ENCODE measurements around the gene TRIM72.
A peak's percentile ranks its signal among the peaks of the same experiment; 100 is the strongest.
"Not testable (repeated sequence)": the region's sequence is repeated elsewhere in the genome, so short reads cannot be mapped to it uniquely, and the experiment has no call there.

The TRIM72 gene, protein sequence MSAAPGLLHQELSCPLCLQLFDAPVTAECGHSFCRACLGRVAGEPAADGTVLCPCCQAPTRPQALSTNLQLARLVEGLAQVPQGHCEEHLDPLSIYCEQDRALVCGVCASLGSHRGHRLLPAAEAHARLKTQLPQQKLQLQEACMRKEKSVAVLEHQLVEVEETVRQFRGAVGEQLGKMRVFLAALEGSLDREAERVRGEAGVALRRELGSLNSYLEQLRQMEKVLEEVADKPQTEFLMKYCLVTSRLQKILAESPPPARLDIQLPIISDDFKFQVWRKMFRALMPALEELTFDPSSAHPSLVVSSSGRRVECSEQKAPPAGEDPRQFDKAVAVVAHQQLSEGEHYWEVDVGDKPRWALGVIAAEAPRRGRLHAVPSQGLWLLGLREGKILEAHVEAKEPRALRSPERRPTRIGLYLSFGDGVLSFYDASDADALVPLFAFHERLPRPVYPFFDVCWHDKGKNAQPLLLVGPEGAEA

DNA sequence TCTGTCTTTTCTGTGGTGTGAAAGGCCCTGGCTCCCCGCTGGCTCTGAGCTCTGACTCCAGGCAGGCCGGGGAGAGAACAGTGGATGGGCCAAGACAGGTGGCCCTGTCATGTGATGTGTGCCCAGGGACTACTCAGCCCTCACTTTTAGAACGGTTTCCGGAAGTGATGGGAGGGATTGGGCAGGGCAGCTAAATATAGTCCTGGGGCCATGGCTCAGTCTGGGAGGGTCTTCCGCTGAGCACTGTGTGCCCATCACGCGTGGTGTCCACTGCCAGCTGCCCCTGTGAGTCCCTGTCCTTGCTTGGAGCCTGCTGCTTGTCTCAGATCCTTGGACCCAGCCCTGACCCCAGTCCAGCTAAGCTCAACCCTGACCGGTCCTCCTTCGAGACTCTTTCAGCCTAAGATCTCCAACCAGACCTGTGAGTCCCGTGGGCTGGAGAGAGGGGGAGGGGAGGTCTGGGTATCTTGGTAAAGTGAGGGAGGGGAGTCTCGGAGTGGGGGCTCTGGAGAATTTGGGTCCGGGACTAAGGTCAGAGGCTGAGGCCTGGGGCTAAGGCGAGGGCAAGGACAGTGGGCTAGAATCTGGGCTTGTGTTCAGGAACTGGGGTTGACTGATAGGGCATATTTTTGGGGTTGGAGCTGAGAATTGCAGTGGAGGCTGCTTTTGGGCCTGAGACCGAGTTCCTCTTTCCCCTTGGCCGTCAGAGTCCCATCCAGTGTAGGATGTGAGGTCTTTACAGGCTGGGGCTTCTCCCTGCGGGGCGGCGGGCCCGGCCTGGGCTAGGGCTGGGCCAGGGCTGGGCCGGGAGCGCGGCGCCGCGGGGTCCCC is at the start of gene TRIM72:
Gene TRIM72, plus strand, starts transcription at position 243 of the 831 bp plus-strand sequence. CDS start 620 bp downstream, outside the sequence.
- DNase-seq (ENCODE audit: low spot score): no peak

DNA sequence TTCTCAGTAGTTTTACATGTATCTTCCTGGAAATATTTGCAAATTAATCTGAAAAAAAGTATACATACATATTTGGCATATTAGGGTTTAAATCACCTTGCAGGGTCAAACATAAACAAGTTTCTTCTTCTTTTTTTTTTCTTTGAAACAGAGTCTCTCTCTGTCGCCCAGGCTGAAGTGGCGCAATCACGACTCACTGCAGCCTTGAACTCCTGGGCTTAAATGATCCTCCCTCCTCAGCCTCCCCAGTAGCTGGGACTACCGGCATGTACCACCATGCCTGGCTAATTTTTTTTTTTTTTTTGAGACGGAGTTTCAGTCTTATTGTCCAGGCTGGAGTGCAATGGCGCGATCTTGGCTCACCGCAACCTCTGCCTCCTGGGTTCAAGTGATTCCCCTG is 46.6 kb upstream of the TRIM72 start:
- no peak for DNase-seq (ENCODE audit: low spot score)

DNA sequence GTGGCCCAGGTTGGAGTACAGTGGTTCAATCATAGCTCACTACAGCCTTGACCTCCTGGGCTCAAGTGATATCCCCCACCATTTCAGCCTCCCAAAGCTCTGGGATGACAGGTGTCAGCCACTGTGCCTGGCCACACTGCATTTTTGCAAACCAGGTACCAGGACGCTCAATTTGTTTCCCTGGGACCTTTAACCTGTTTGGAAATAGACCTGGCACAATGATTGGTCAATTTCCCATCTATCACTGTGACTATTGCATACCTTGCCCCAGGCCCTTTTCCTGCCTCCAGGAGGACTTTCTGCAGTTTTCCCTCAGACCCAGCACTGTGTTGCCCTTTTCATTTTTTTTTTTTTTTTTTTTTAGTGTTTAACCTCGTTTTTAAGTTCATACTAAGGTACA is 45.1 kb upstream of the TRIM72 start:
- no peak for DNase-seq (ENCODE audit: low spot score)

DNA sequence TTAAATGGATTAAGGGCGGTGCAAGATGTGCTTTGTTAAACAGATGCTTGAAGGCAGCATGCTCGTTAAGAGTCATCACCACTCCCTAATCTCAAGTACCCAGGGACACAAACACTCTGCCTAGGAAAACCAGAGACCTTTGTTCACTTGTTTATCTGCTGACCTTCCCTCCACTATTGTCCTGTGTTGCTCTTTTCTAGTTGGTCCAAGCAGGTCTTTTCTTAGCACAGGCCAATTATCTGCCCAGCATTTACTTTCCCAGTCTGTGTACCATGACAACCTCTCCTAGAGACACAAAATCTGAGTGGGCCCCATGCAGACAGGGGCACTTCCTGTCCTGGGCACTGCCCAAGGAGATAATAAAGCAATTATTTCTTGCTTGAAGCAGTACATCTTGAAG is 43.9 kb upstream of the TRIM72 start:
- DNase-seq (ENCODE audit: low spot score): not testable (repeated sequence)

DNA sequence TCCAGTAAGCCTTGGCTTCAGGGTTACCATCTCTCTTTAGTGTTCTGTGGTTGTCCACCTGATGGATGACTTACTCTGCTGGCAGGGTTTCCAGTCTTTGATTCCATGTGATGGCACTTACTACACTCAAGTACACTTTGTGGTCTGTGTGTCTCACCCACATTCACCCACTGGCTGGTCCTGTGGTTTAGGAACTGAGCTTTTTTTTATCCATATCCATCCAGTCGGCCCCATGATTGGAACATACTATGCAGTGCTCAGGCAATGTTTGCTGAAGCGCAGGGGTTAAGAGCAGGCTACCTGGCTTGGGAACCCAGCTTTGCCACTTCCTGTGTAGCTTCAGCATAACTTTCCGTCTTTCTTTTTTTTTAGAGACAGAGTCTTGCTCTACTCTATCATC is 36.8 kb upstream of the TRIM72 start:
- no peak for DNase-seq (ENCODE audit: low spot score)

DNA sequence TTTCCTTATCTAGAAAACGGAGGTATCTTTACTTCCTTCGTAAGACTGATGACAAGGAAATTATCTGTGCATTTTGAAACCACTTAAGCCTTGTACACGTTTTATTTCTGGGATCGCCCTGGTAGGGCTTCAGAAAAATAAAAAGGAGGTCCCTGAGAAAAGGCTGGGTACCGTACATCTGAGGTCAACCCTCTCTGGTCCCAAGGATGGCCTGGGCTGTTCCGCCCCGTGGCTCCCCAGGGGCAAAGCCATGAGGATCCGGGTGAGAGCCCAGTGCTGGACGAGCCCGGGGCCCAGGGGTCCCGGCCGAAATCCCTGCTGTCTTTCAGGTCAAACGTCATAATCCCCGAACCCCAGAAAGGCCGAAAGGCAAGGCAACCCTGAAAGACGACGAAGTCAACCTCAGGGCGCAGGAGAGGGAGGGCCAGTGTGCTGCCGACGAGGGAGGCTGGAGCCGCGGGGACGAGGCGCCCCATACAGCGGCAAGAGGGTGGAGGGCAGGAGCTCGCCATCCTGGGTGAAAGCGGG is 34.6 kb upstream of the TRIM72 start:
- DNase-seq (ENCODE audit: low spot score): no peak

DNA sequence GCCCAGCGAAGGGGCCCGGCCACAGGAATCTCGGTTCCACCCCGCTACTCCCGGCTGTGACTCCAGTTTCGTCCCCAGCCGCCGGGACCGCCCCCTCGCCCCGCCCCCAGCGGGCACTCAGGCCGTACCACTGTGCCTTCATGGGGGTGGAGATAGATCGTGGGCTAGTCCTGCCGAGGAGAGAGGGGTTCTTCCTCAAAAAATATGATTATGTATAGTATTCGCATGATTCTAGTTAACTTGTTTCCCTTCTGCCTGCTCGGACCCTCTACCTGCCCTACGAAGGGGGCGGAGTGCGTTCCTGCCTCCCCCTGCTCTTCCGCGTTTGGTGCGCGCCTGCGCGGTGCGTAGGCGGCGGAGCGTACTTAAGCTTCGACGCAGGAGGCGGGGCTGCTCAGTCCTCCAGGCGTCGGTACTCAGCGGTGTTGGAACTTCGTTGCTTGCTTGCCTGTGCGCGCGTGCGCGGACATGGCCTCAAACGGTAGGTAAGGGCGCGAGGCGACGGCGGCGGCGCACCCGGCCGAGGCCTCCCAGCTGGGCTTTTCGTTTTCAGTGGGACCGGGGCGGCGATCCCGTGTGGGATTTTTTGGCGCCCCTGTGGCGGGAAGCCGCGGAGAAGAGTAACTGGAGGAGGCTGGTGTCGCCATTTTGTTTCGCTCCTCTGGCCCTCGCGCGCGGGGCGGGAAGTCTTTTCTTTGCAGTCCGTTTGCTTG is 34.0 kb upstream of the TRIM72 start, which contains the start of gene FUS:
Gene FUS, plus strand, starts transcription at position 393 of the 713 bp plus-strand sequence. Its CDS starts 76 bp downstream, at position 469.
- DNase-seq (ENCODE audit: low spot score): peak; percentile 95

DNA sequence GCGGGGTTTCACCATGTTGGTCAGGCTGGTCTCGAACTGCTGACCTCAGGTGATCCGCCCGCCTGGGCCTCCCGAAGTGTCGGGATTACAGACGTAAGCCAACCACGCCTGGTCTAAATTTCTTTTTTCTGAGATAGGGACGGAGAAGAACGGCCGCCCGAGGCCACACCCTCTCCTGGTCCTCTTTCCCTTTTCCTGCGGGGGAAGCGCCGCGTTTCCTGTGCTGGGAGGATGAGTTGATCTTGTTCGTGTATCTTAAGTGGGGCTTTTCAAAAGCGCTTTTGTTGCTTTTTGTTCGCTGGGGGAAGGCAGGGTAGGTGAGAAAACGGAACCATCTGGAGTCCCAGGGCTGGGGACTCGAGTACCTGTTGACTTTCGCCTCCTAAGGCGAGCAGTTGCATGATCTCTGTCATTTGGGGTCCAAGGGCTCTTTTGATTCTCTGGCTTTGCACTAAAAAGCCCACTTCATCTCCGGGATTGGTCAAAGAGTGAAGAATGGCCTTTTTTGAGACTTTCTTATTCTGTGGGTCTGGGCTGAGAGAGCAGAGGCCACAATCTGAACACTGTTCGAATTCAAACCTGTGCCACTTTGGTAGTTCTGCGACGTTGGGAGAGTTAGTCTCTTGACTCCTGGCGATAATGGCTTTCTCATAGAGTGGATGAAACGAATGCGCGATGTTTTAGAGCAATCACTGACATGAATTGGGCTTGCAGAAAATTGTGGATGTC is 32.7 kb upstream of the TRIM72 start:
- no peak for DNase-seq (ENCODE audit: low spot score)

DNA sequence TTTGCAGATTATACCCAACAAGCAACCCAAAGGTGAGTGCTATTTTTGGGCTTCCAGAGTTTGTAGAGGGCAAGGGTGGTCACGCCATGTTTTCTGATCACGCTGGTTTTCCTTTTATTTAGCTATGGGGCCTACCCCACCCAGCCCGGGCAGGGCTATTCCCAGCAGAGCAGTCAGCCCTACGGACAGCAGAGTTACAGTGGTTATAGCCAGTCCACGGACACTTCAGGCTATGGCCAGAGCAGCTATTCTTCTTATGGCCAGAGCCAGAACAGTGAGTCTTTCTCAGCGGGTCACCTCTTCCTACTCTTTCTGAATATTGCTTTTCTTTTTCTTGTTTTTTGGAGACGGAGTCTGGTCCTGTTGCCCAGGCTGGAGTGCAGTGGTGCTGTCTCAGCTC is 31.5 kb upstream of the TRIM72 start:
- DNase-seq (ENCODE audit: low spot score): no peak

DNA sequence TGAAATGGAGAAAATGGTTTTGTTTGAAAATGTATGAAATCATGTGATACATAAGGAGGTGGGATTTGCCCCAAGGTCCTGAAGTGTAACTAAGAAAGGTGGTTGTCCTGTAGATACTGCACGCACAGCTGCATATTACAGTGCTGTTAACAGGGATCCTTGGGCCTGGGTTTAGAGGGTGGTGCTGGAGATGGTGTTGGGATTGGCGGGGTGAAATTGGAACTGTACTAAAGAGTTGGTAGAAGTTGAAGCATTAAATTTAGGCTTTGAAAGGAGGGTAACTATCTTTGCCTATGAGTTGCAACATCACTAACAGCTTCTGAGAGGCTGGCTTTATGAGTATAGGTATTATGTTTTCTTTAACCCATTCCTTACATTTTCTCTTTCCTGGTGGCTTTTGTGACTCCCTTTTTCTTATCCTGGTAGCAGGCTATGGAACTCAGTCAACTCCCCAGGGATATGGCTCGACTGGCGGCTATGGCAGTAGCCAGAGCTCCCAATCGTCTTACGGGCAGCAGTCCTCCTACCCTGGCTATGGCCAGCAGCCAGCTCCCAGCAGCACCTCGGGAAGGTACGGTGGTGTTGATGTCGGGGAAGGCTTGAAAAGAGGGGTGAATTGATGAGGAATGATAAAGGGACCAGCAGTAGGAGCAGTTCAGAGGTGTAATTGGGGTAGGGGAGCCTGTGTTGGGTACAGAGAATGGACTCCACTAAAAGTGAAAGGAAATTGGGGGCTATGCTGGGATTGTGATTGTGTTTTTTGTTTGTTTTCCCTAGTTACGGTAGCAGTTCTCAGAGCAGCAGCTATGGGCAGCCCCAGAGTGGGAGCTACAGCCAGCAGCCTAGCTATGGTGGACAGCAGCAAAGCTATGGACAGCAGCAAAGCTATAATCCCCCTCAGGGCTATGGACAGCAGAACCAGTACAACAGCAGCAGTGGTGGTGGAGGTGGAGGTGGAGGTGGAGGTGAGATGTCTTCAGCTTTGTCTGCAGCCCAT is 30.2 kb upstream of the TRIM72 start:
- DNase-seq (ENCODE audit: low spot score): no peak

DNA sequence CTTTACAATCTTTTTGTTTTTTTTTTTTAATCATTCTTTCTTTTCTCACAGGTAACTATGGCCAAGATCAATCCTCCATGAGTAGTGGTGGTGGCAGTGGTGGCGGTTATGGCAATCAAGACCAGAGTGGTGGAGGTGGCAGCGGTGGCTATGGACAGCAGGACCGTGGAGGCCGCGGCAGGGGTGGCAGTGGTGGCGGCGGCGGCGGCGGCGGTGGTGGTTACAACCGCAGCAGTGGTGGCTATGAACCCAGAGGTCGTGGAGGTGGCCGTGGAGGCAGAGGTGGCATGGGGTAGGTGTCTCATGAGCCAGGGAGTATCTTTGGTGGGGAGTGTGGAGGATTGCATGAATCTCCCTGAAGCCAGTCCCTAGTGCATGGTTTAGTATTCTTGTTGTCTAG is 29.0 kb upstream of the TRIM72 start:
- no peak for DNase-seq (ENCODE audit: low spot score)

DNA sequence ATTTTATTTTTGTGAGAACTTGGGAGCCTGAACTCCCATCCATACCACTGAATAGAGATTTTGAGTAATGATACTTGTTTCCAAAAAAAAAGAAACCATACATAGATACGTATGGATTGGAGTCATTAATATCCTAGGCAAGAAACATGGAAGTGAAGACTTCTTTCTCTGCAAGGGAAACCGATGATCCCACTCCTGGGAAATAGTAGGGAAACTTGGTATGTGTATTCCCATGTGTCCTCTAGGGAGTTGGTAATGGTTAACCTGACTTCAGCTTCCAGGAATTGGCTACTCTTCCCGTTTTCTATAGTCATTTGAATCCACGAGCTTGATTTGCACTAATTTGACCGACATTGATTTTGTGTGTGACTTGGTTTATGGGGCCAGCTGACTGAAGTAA is 28.6 kb upstream of the TRIM72 start:
- no peak for DNase-seq (ENCODE audit: low spot score)

DNA sequence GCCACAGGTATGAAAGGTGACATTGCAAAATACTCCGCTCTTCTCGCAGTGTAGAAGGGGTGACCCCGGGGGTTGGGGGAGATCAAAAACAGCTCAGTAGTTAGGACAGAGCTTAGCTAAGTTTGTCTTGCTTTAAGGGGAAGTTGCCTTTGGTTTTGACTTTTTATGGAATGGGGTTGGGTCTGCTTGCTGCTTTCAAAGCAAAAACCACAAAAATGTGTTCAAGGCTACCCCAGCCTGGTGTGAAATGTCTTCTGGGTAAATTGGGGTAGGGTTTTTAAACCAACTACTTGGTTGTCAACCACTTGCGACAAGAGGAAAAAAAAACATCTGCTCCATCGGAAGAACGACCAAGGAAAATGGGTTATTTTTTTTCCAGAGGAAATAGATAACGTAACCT is 27.7 kb upstream of the TRIM72 start:
- DNase-seq (ENCODE audit: low spot score): no peak

DNA sequence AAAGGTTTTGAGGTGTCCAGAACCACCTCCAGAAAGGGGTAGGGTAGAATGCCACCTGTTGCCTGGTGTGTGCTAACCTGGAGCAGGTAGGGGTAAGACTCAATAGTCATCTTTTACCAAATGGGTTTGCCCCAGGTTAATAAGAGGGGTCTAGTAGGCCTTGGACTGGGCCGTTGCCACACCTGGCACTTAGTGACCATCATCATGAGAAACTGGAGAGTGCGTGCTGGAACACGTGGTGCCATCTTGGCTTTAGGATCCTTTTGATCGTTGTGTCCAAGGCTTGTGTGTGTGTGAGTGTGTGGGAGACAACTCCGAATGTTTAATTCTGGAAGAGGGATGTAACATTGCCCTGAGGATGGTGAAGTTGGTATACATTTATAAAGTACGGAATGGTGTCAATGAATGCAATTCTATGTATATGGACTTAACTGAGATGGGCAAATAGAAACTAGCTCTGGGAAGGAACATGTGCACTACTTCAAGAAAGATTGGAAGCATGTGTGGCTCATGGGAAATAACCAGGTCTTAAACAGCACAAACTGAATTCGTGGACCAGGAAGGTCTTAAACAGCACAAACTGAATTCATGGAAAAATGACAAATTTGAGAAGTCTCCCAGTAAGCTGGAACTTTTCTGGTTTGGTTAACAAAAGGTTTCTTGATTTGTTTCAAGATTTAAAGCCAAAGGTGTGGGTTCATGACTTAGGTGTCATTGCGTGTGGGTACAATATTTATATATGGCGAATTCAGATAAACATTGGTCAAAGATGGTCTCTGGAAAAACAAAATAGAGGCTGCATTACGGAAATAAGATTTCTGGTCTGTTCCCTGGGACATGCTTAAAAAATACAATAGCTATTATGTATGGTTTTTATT is 26.8 kb upstream of the TRIM72 start:
- no peak for DNase-seq (ENCODE audit: low spot score)

DNA sequence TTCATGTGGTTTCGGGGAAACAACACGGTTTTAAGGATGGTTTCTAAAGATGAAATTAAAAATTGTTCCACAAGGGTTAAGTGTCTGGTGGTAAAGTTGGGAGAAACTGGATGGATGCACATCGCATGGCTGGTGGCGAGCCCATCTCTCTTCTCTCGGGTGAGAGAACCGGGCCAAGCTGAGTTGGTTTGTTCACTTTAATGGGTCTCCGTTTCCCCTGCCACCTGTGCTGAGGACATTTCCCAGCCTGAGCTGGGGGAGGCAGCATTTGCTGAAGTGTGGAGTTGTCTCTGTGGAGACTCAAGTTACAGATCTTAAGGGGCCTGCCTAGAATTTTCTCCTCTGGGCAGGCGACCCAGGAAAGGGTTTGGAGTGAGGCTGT is 26.1 kb upstream of the TRIM72 start:
- no peak for DNase-seq (ENCODE audit: low spot score)

DNA sequence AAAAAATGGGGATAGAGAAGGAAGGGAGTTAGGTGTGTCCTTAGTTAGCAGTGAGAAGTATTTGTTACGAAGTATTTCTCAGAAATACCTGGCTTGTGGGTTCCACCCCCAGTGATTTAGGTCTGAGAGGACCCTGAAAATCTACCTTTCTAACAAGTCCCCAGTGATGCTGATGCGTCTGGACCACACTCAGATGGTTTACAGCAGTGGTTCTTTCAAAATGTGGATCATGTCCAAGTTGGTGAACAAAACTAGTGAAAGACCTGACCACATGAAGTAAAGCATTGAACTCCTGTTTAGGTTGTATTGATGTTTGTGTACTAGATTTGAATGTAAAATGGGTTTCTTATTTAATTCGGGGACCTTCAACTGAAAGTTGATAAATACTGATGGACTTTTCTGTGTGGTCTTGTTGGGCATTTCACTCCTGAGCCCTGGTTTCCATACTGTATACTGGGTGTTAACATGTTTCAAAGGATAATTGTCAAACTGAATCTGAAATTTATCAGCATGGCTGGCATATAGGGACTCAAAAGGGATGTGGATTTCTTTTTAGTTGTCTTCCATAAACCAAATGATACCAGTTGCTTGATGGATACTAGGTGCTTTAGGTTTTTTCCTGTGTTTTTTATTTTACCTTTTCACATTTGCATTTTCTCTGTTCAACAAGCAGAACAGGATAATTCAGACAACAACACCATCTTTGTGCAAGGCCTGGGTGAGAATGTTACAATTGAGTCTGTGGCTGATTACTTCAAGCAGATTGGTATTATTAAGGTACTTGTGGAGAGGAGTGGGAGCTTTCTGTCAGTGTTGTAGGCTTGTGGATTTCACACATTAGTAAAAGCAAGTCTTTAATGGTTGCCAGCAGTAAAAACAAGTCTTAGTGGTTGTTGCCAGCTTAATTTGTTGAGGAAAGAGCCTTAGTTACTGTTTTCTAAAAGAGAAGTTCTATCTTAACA is 25.2 kb upstream of the TRIM72 start:
- DNase-seq (ENCODE audit: low spot score): no peak

DNA sequence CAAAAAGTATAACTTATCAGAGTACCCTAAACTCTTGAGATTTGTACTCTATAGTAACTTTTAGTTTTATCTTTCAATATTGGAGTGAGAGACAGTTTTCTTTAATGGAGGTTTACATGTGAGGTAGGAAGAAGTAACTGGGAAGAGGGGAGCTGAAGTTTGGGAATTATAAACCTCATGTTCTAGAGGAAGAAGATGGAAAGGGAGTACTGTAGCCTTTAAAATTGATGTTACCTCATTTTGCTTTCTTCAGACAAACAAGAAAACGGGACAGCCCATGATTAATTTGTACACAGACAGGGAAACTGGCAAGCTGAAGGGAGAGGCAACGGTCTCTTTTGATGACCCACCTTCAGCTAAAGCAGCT is 24.5 kb upstream of the TRIM72 start:
- DNase-seq (ENCODE audit: low spot score): no peak

DNA sequence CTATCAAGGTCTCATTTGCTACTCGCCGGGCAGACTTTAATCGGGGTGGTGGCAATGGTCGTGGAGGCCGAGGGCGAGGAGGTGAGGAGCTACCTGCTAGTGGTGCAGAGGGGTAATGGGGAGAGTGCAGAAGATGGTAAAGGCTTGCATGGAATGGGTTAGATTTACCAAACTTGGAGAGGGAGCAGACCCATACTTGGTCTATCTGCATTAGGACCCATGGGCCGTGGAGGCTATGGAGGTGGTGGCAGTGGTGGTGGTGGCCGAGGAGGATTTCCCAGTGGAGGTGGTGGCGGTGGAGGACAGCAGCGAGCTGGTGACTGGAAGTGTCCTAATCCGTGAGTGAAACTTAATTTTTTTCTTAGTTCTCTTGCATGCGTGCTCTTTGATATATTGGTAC is 23.9 kb upstream of the TRIM72 start:
- DNase-seq (ENCODE audit: low spot score): no peak
